ENCODE data around the gene MAPK8. TPM values are rescaled to one million over a fixed set of nuclear protein-coding genes. Genes with fewer than 3 reads are reported as not detected.

The MAPK8 gene
- total and polyA plus RNA-seq, 4 donors: 75.8 to 107 (median 88.7) TPM

- peaks cover 4% of the 10 kb centered on the region for H3K9me3 ChIP-seq (ENCODE audit: control insufficient read depth, insufficient read depth, low read length)
- DNase-seq (ENCODE audit: low read depth in 4 of 6, low spot score in 6 of 6): no peak
- H3K27me3 ChIP-seq (ENCODE audit: control insufficient read depth, insufficient read depth, low read length): no peaks in the 10 kb centered on the region
- no peaks in the 10 kb centered on the region for H3K4me1 ChIP-seq (ENCODE audit: control insufficient read depth, insufficient read depth, low read length)
- no peak overlapping the region for H3K4me3 ChIP-seq (ENCODE audit: low read depth, low read length)
- H3K27ac ChIP-seq (ENCODE audit: low read depth, low read length): no peak overlapping the region
- no CpG with 5 or more reads among the region's 2 CpGs for WGBS (ENCODE audit: insufficient coverage)
- H3K36me3 ChIP-seq (ENCODE audit: control insufficient read depth, insufficient read depth, low read length): peaks cover 4% of the 10 kb centered on the region
Observed at GRCh38 chr10:48324580-48324979, 18.1 kb downstream of the MAPK8 start.

GRCh38 chr10:48330269-48330668 is 23.8 kb downstream of the MAPK8 start:
- Histone ChIP-seq H3K4me1 (ENCODE audit: control insufficient read depth, insufficient read depth, low read length) (no peaks in the 10 kb centered on the region), H3K36me3 (ENCODE audit: control insufficient read depth, insufficient read depth, low read length) (peaks cover 7% of the 10 kb centered on the region), H3K27me3 (ENCODE audit: control insufficient read depth, insufficient read depth, low read length) (no peaks in the 10 kb centered on the region), H3K9me3 (ENCODE audit: control insufficient read depth, insufficient read depth, low read length) (peaks cover 8% of the 10 kb centered on the region), H3K27ac (ENCODE audit: low read depth, low read length) (no peak overlapping the region), H3K4me3 (ENCODE audit: low read depth, low read length) (no peak overlapping the region)
- 89% methylated on average over 3 of the region's 3 CpGs for WGBS (ENCODE audit: insufficient coverage)
- peak in 1 of 6 donors; percentile 41 for DNase-seq (ENCODE audit: low read depth in 4 of 6, low spot score in 6 of 6)

GRCh38 chr10:48331436-48331835 is 25.0 kb downstream of the MAPK8 start:
- Histone ChIP-seq H3K36me3 (ENCODE audit: control insufficient read depth, insufficient read depth, low read length) (peaks cover 7% of the 10 kb centered on the region), H3K27me3 (ENCODE audit: control insufficient read depth, insufficient read depth, low read length) (no peaks in the 10 kb centered on the region), H3K4me1 (ENCODE audit: control insufficient read depth, insufficient read depth, low read length) (no peaks in the 10 kb centered on the region), H3K4me3 (ENCODE audit: low read depth, low read length) (no peak overlapping the region), H3K27ac (ENCODE audit: low read depth, low read length) (no peak overlapping the region), H3K9me3 (ENCODE audit: control insufficient read depth, insufficient read depth, low read length) (peaks cover 4% of the 10 kb centered on the region)
- WGBS (ENCODE audit: insufficient coverage): 100% methylated on average over 1 of the region's 1 CpG
- no peak for DNase-seq (ENCODE audit: low read depth in 4 of 6, low spot score in 6 of 6)

- Histone ChIP-seq H3K36me3 (ENCODE audit: control insufficient read depth, insufficient read depth, low read length) (peaks cover 7% of the 10 kb centered on the region), H3K27ac (ENCODE audit: low read depth, low read length) (no peak overlapping the region), H3K4me1 (ENCODE audit: control insufficient read depth, insufficient read depth, low read length) (no peaks in the 10 kb centered on the region), H3K4me3 (ENCODE audit: low read depth, low read length) (no peak overlapping the region), H3K9me3 (ENCODE audit: control insufficient read depth, insufficient read depth, low read length) (peaks cover 4% of the 10 kb centered on the region), H3K27me3 (ENCODE audit: control insufficient read depth, insufficient read depth, low read length) (no peaks in the 10 kb centered on the region)
- WGBS (ENCODE audit: insufficient coverage): no CpG with 5 or more reads among the region's 5 CpGs
- DNase-seq (ENCODE audit: low read depth in 4 of 6, low spot score in 6 of 6): no peak
Observed at GRCh38 chr10:48332166-48332870, 25.8 kb downstream of the MAPK8 start.

GRCh38 chr10:48332871-48333216 is 26.4 kb downstream of the MAPK8 start:
- Histone ChIP-seq H3K4me3 (ENCODE audit: low read depth, low read length) (no peak overlapping the region), H3K27me3 (ENCODE audit: control insufficient read depth, insufficient read depth, low read length) (no peaks in the 10 kb centered on the region), H3K36me3 (ENCODE audit: control insufficient read depth, insufficient read depth, low read length) (peaks cover 7% of the 10 kb centered on the region), H3K4me1 (ENCODE audit: control insufficient read depth, insufficient read depth, low read length) (no peaks in the 10 kb centered on the region), H3K9me3 (ENCODE audit: control insufficient read depth, insufficient read depth, low read length) (peaks cover 4% of the 10 kb centered on the region), H3K27ac (ENCODE audit: low read depth, low read length) (no peak overlapping the region)
- no peak for DNase-seq (ENCODE audit: low read depth in 4 of 6, low spot score in 6 of 6)
- no CpG with 5 or more reads among the region's 1 CpG for WGBS (ENCODE audit: insufficient coverage)

GRCh38 chr10:48333856-48334255 is 27.4 kb downstream of the MAPK8 start:
- peaks cover 7% of the 10 kb centered on the region for H3K36me3 ChIP-seq (ENCODE audit: control insufficient read depth, insufficient read depth, low read length)
- no peaks in the 10 kb centered on the region for H3K4me1 ChIP-seq (ENCODE audit: control insufficient read depth, insufficient read depth, low read length)
- no peak for DNase-seq (ENCODE audit: low read depth in 4 of 6, low spot score in 6 of 6)
- no peak overlapping the region for H3K4me3 ChIP-seq (ENCODE audit: low read depth, low read length)
- H3K27me3 ChIP-seq (ENCODE audit: control insufficient read depth, insufficient read depth, low read length): no peaks in the 10 kb centered on the region
- H3K27ac ChIP-seq (ENCODE audit: low read depth, low read length): no peak overlapping the region
- peaks cover 4% of the 10 kb centered on the region for H3K9me3 ChIP-seq (ENCODE audit: control insufficient read depth, insufficient read depth, low read length)
- 100% methylated on average over 6 of the region's 6 CpGs for WGBS (ENCODE audit: insufficient coverage)

GRCh38 chr10:48335788-48336187 is 29.3 kb downstream of the MAPK8 start:
- Histone ChIP-seq H3K36me3 (ENCODE audit: control insufficient read depth, insufficient read depth, low read length) (peaks cover 7% of the 10 kb centered on the region), H3K4me3 (ENCODE audit: low read depth, low read length) (no peak overlapping the region), H3K27me3 (ENCODE audit: control insufficient read depth, insufficient read depth, low read length) (no peaks in the 10 kb centered on the region), H3K4me1 (ENCODE audit: control insufficient read depth, insufficient read depth, low read length) (no peaks in the 10 kb centered on the region), H3K27ac (ENCODE audit: low read depth, low read length) (no peak overlapping the region), H3K9me3 (ENCODE audit: control insufficient read depth, insufficient read depth, low read length) (peaks cover 6% of the 10 kb centered on the region)
- WGBS (ENCODE audit: insufficient coverage): no CpG with 5 or more reads among the region's 2 CpGs
- no peak for DNase-seq (ENCODE audit: low read depth in 4 of 6, low spot score in 6 of 6)

GRCh38 chr10:48336978-48337599 is 30.6 kb downstream of the MAPK8 start:
- 100% methylated on average over 5 of the region's 7 CpGs for WGBS (ENCODE audit: insufficient coverage)
- Histone ChIP-seq H3K4me3 (ENCODE audit: low read depth, low read length) (no peak overlapping the region), H3K27ac (ENCODE audit: low read depth, low read length) (no peak overlapping the region), H3K27me3 (ENCODE audit: control insufficient read depth, insufficient read depth, low read length) (no peaks in the 10 kb centered on the region), H3K4me1 (ENCODE audit: control insufficient read depth, insufficient read depth, low read length) (peaks cover 2% of the 10 kb centered on the region), H3K9me3 (ENCODE audit: control insufficient read depth, insufficient read depth, low read length) (peaks cover 2% of the 10 kb centered on the region), H3K36me3 (ENCODE audit: control insufficient read depth, insufficient read depth, low read length) (peaks cover 7% of the 10 kb centered on the region)
- DNase-seq (ENCODE audit: low read depth in 4 of 6, low spot score in 6 of 6): no peak

- Histone ChIP-seq H3K36me3 (ENCODE audit: control insufficient read depth, insufficient read depth, low read length) (no peaks in the 10 kb centered on the region), H3K27me3 (ENCODE audit: control insufficient read depth, insufficient read depth, low read length) (no peaks in the 10 kb centered on the region), H3K4me3 (ENCODE audit: low read depth, low read length) (no peak overlapping the region), H3K27ac (ENCODE audit: low read depth, low read length) (no peak overlapping the region), H3K4me1 (ENCODE audit: control insufficient read depth, insufficient read depth, low read length) (peaks cover 4% of the 10 kb centered on the region), H3K9me3 (ENCODE audit: control insufficient read depth, insufficient read depth, low read length) (peaks cover 2% of the 10 kb centered on the region)
- no peak for DNase-seq (ENCODE audit: low read depth in 4 of 6, low spot score in 6 of 6)
Observed at GRCh38 chr10:48340734-48341133, 34.3 kb downstream of the MAPK8 start.

GRCh38 chr10:48343106-48343505 is 36.6 kb downstream of the MAPK8 start:
- Histone ChIP-seq H3K27me3 (ENCODE audit: control insufficient read depth, insufficient read depth, low read length) (no peaks in the 10 kb centered on the region), H3K9me3 (ENCODE audit: control insufficient read depth, insufficient read depth, low read length) (peaks cover 3% of the 10 kb centered on the region), H3K27ac (ENCODE audit: low read depth, low read length) (no peak overlapping the region), H3K4me3 (ENCODE audit: low read depth, low read length) (no peak overlapping the region), H3K4me1 (ENCODE audit: control insufficient read depth, insufficient read depth, low read length) (peaks cover 4% of the 10 kb centered on the region), H3K36me3 (ENCODE audit: control insufficient read depth, insufficient read depth, low read length) (no peaks in the 10 kb centered on the region)
- DNase-seq (ENCODE audit: low read depth in 4 of 6, low spot score in 6 of 6): peak in 1 of 6 donors; percentile 50
- 65% methylated on average over 2 of the region's 2 CpGs for WGBS (ENCODE audit: insufficient coverage)
